ENCODE results near the gene GNA15.

The GNA15 gene

GRCh38 chr19:3121396-3121795 is 14.4 kb upstream of the GNA15 start:
- no peak for DNase-seq (ENCODE audit: low spot score)

DNA sequence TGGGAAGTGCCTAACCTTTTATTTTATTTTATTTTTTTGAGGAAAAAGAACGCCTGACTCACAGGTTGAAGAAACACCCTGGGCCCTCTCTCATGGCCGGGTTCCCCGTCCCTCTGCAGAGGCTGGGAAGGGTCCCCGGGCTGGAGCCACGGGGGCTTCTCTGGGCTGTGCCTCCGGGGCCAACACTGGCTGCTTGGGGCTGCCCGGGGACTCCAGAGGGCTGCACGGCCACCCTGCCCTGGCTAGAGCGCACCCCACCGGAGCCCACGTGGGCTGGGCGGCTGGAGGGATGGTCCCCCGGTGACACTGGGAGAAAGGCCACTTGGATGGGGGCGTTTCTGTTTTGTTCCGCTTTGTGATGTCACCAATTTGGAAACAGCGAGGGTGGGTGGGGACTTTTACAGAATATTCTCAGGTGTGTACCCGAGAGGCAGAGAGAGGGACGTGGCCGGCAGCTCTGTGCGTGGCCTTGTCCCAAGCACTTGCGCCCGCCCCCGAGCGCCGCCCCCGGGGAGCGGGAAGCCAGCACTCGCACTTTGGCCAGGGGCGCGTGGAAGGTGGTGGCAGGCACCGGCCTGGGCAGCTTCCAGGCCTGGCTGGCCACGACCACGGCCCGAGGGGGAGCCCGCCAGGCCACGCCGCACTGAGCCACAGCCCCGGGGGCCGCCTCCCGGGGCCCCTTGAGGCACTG is 13.9 kb upstream of the GNA15 start:
- no peak for DNase-seq (ENCODE audit: low spot score)

GRCh38 chr19:3122512-3122870 is 13.3 kb upstream of the GNA15 start:
- DNase-seq (ENCODE audit: low spot score) = no peak

DNA sequence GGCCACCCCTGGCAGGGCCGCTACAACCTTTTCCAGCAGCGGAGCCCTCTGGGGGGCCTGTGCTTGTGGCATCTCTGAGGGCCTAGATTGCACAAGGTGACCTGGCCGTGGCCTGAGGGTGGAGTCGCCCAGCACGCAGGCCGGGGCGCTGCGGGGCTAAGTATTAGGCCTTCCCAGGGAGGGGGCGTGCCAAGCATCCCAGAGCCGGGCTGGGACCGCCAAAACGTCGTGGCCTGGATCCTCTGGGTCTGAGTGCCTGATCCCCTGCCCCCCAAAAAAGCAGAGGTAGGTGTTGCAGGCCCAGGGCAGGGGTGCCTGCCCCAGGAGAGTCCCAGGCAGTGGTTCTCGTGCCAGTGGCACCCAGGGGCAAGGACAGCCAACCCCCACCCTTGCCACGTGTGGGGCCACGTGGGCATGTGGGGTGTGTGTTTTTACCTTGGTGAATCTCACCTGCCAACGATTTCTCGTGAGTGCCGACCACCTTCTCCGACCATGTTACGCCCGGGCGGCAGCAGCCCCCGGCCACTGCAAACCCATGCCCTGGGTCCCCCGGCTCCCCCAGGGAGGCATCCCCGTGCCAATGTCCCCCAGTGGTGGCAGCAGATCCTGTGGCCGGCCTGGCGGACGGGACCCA is 12.6 kb upstream of the GNA15 start:
- DNase-seq (ENCODE audit: low spot score) = no peak

DNA sequence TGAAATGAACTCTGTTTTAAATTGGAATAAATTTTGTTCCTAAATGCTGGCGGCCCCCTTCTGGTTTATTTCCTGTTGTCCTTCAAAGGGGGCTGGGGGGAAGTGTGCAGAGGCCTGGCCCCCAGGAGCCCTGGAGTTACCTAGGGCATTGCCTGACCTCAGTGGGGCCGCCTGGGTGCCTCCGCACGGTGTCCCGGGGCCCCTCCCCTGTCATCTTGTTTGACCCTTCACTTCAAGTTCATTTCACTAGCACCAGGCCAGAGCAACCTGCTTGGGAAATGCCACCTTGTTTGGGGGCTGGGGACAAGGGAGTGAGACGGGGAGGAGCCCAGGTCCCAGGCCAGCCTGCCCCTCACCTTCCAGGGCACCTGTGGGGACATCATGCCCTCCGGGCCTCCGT is 11.9 kb upstream of the GNA15 start:
- no peak for DNase-seq (ENCODE audit: low spot score)

GRCh38 chr19:3124630-3125029 is 11.2 kb upstream of the GNA15 start:
- no peak for DNase-seq (ENCODE audit: low spot score)

DNA sequence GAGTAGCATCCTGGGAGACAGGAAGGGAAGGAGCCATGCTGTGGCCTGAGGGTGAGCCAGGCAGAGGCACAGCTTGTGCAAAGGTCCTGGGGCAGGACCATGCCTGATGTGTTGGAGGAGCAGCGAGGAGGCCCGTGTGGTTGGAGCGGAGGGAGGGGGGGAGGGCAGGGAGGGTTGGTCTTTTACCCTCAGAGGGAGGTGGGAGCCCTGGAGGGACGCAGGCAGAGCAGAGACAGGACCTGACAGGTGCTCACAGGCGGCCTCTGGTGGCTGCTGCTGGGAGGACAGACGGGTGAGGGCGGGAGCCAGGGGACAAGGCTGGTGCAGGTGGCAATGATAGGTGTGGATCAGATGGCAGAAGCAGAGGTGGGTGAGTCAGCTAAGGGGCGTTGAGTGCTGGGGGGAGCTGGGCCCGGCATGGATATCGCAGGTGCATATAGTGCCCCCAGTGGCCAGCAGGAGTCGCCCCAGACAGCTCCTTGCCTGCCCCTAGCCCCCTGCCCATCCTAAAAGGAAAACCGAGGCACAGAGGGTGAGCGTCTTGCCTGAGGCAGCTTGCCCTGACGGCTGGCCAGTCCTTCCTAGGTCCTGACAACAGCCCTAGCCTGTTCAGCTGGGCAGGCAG is 9.8 kb upstream of the GNA15 start:
- DNase-seq (ENCODE audit: low spot score) = peak; percentile 71

- DNase-seq (ENCODE audit: low spot score) = peak; percentile 36
Observed at GRCh38 chr19:3129112-3129511, 6.7 kb upstream of the GNA15 start.

GRCh38 chr19:3131168-3131567 is 4.7 kb upstream of the GNA15 start:
- DNase-seq (ENCODE audit: low spot score) = no peak

- peak; percentile 58 for DNase-seq (ENCODE audit: low spot score)
Observed at GRCh38 chr19:3132971-3133792, 2.7 kb upstream of the GNA15 start.

DNA sequence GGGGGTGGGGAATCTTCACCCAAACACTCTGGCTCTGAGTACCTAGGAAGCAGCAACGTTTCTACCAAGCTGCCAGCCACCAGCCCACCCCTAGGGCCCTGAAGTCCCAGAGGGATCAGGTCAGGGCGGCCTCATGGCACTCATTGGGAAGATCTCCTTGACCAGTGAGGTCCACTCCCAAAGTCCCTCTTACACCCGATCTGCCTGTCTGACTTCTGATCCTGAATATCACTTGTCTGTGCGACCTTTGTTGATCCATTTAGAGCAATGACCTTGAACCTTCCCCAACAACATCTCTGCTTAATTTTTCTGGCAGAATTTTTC is 2.1 kb upstream of the GNA15 start:
- no peak for DNase-seq (ENCODE audit: low spot score)

DNA sequence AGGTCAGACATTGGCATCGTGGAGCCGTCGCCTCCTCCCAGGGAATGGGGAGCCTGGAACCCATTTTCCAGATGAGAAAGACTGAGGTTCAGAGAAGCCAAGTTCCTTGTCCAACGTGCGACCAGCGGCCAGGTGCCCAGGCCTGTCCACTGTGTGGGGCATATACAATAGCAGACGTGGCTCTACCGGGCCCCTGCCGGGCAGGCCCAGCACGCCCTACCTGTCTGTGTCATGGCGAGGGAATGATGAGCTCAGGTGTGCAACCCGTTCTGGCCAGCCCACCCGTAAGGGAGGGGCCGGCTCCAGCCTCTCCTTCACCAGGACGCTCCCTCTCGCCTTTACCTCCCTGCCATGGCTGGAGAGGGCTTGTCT is 837 bp downstream of the GNA15 start:
- no peak for DNase-seq (ENCODE audit: low spot score)

DNA sequence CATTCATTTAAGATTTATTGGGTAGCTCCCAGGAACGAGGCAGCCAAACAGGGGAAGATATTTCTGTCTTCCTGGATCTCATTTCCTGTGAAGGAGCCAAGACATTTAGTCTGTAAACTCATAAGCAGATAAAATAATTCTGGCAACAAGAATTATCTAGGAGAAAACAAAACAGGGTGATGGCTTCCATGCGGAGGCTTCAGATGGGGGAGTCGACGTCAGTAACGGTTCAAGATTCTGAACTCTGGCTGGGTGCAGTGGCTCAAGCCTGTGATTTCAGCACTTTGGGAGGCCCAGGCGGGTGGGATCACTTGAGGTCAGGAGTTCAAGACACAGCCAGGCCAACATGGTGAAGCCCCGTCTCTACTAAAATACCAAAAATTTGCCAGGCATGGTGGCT is 1.3 kb downstream of the GNA15 start:
- DNase-seq (ENCODE audit: low spot score) = peak; percentile 6

DNA sequence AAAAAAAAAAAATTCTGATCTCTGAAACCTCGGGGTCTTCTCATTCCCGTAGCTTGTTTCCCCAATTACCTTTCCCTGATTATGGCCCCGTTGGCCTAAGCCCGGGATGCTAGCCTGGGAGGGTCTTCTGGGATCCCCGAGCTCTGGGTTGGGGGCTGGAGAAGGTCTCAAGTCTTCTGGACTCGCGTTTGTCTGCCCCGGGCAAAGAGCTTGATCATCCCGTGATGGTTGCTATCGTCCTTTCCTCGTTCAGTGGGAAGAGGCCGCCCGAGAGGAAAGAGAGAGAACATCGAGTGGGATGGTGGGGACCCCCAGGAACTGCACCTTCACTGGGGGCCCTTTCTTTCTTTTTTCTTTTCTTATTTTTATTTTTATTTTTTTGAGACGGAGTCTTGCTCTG is 2.4 kb downstream of the GNA15 start:
- no peak for DNase-seq (ENCODE audit: low spot score)

DNA sequence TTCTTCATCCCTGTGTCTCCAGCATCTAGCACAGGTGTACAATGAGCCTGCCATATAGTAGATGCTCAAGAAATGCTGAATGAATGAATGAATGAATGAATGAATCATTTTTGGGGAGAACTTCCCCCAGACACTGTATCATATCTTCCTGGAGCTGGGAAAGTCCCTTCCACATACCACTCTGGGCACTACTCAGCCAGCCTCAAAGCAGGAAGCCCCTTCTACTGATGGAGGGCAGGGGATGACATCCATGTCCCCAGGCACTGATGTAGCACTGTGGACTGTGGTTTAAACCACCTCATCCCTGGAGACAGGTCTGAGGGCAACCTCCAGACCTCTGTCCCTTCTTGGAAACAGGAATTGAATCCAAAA is 4.8 kb downstream of the GNA15 start:
- no peak for DNase-seq (ENCODE audit: low spot score)

- DNase-seq (ENCODE audit: low spot score) = no peak
Observed at GRCh38 chr19:3142292-3142670, 6.4 kb downstream of the GNA15 start.

- DNase-seq (ENCODE audit: low spot score) = no peak
Observed at GRCh38 chr19:3142781-3143337, 7.0 kb downstream of the GNA15 start.

- no peak for DNase-seq (ENCODE audit: low spot score)
Observed at GRCh38 chr19:3145909-3146676, 10.3 kb downstream of the GNA15 start.

- peak; percentile 54 for DNase-seq (ENCODE audit: low spot score)
Observed at GRCh38 chr19:3146677-3147100, 10.9 kb downstream of the GNA15 start.

DNA sequence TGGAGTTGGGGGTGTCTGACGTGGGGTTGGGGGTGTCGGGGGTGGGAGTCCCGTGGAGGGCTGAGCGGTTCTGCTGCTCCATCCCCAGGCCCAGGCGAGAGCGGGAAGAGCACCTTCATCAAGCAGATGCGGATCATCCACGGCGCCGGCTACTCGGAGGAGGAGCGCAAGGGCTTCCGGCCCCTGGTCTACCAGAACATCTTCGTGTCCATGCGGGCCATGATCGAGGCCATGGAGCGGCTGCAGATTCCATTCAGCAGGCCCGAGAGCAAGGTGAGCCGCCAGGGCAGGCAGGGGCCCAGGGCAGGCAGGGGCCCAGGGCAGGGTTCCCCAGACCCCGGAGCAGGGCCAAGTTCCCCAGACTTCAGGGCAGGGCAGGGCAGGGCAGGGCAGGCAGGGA is 12.7 kb downstream of the GNA15 start:
- no peak for DNase-seq (ENCODE audit: low spot score)

DNA sequence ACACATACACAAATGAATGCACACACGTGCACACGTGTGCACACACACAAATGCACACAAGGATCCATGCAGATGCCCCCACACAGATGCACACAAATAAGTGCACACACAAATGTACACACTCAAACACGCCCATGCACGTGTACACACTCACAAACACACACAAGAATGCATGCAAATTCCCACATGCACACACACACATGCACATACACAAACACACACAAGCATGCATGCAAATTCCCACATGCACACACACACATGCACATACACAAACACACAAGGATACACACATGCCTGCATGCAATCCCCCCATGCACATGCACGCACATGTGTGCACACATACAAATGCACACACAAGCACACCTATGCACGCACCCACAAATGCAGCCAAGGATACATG is 13.3 kb downstream of the GNA15 start:
- DNase-seq (ENCODE audit: low spot score) = no peak

Data from hematopoietic multipotent progenitor cell treated with erythropoietin and hydrocortisone succinate and interleukin-3 and kit ligand, for 15 days (in vitro differentiated cells).